Glutamatergic neuron (in vitro differentiated cells): ENCODE results near the gene NMUR1. TPM values are rescaled to one million over a fixed set of nuclear protein-coding genes. Genes with fewer than 3 reads are reported as not detected.
A peak's percentile ranks its signal among the peaks of the same experiment; 100 is the strongest.
"Not testable (repeated sequence)": the region's sequence is repeated elsewhere in the genome, so short reads cannot be mapped to it uniquely, and the experiment has no call there.

ENCODE experiments used
- DNase-seq: peaks from one replicate; pipeline ENCODE4 v3.0.0; 2022
- H3K27ac Mint-ChIP-seq: one replicate; pipeline ENCODE4 v1.8.0; 2020; ENCODE audit warnings: mild to moderate bottlenecking, mixed read lengths, inconsistent platforms; ENCODE audit not compliant: unreplicated experiment
- H3K27me3 Mint-ChIP-seq: one replicate; pipeline ENCODE4 v1.8.0; 2020; ENCODE audit warnings: mild to moderate bottlenecking, moderate library complexity, mixed read lengths, inconsistent platforms; ENCODE audit not compliant: unreplicated experiment
- H3K36me3 Mint-ChIP-seq: one replicate; pipeline ENCODE4 v1.8.0; 2020; ENCODE audit warnings: mild to moderate bottlenecking, mixed read lengths, inconsistent platforms; ENCODE audit not compliant: unreplicated experiment
- H3K4me1 Mint-ChIP-seq: one replicate; pipeline ENCODE4 v1.8.0; 2020; ENCODE audit warnings: mild to moderate bottlenecking, low read depth, mixed read lengths, inconsistent platforms; ENCODE audit not compliant: unreplicated experiment
- H3K4me3 Mint-ChIP-seq: one replicate; pipeline ENCODE4 v1.8.0; 2020; ENCODE audit warnings: mild to moderate bottlenecking, mixed read lengths, inconsistent platforms; ENCODE audit not compliant: unreplicated experiment
- H3K9me3 Mint-ChIP-seq: one replicate; pipeline ENCODE4 v1.8.0; 2020; ENCODE audit warnings: mild to moderate bottlenecking, moderate library complexity, mixed read lengths, inconsistent platforms; ENCODE audit not compliant: unreplicated experiment
- CTCF ChIP-seq: fragments of 200-600 bp; sonication (generic); IDR thresholded peaks from one replicate; pipeline ENCODE4 v1.5.0; 2021; ENCODE audit not compliant: partially characterized antibody, unreplicated experiment
- total RNA-seq: library from RNA; stranded (reverse); fragmentation: NEBNext Ultra II Directional; extraction: Animal tissue kit (Norgen Biotek cat#: 25700); gene quantifications from one replicate; pipeline ENCODE4 v1.2.1, GENCODE V29; 2021; ENCODE audit not compliant: unreplicated experiment

NMUR1 gene
- total RNA-seq, 1 donor from 2014 or later = 0.32 TPM

GRCh38 chr2:231573698-231574421 lies 43.6 kb upstream of the NMUR1 start:
- no peaks in the 10 kb centered on the region for H3K36me3 Mint-ChIP-seq
- H3K27ac Mint-ChIP-seq = peak overlapping the region; percentile 34
- H3K4me1 Mint-ChIP-seq = peaks cover 20% of the 10 kb centered on the region
- no peak for DNase-seq
- H3K9me3 Mint-ChIP-seq = peaks cover 10% of the 10 kb centered on the region
- no peak for TF ChIP-seq CTCF
- peaks cover 7% of the 10 kb centered on the region for H3K27me3 Mint-ChIP-seq
- peak overlapping the region; percentile 8 for H3K4me3 Mint-ChIP-seq

GRCh38 chr2:231573096-231573495 lies 42.9 kb upstream of the NMUR1 start:
- no peak for TF ChIP-seq CTCF
- H3K27ac Mint-ChIP-seq = no peak overlapping the region
- H3K36me3 Mint-ChIP-seq = no peaks in the 10 kb centered on the region
- peaks cover 5% of the 10 kb centered on the region for H3K27me3 Mint-ChIP-seq
- H3K9me3 Mint-ChIP-seq = peaks cover 7% of the 10 kb centered on the region
- no peak overlapping the region for H3K4me3 Mint-ChIP-seq
- DNase-seq = no peak
- peaks cover 20% of the 10 kb centered on the region for H3K4me1 Mint-ChIP-seq

GRCh38 chr2:231571661-231572191 lies 41.5 kb upstream of the NMUR1 start:
- Mint-ChIP-seq H3K9me3 (peaks cover 7% of the 10 kb centered on the region), H3K27me3 (peaks cover 5% of the 10 kb centered on the region), H3K36me3 (no peaks in the 10 kb centered on the region), H3K4me1 (peaks cover 18% of the 10 kb centered on the region), H3K27ac (peak overlapping the region; percentile 25), H3K4me3 (peak overlapping the region; percentile 9)
- no peak for TF ChIP-seq CTCF
- DNase-seq = no peak

- H3K9me3 Mint-ChIP-seq, H3K4me3 Mint-ChIP-seq, H3K27ac Mint-ChIP-seq, H3K36me3 Mint-ChIP-seq, H3K27me3 Mint-ChIP-seq, DNase-seq: not testable (repeated sequence)
- H3K4me1 Mint-ChIP-seq = peaks cover 14% of the 10 kb centered on the region
Measured at GRCh38 chr2:231570915-231571314, 40.7 kb upstream of the NMUR1 start.

GRCh38 chr2:231568785-231569435 lies 38.7 kb upstream of the NMUR1 start:
- no peak for TF ChIP-seq CTCF
- Mint-ChIP-seq H3K36me3 (no peaks in the 10 kb centered on the region), H3K4me1 (peaks cover 14% of the 10 kb centered on the region), H3K27me3 (peaks cover 7% of the 10 kb centered on the region), H3K27ac (no peak overlapping the region), H3K9me3 (peaks cover 4% of the 10 kb centered on the region), H3K4me3 (no peak overlapping the region)
- no peak for DNase-seq
